Smooth muscle cell (in vitro differentiated cells): ENCODE data around the gene HIPK4. TPM values are rescaled to one million over a fixed set of nuclear protein-coding genes. Genes with fewer than 3 reads are reported as not detected.

Experiments used
- DNase-seq: peaks from one replicate; lab custom pipeline; 2025; ENCODE audit not compliant: unreplicated experiment; lab: John Stamatoyannopoulos, UW
- H2AFZ ChIP-seq: fragments of 200-600 bp; sonication (generic); 2 replicates; pipeline ENCODE4 v1.6.0; 2016; ENCODE audit warnings: antibody characterized with exemption, low read depth, mild to moderate bottlenecking
- H3F3A ChIP-seq: fragments of 200-600 bp; sonication (generic); 2 replicates; pipeline ENCODE4 v1.6.0; 2017; ENCODE audit warnings: antibody characterized with exemption, low read depth
- H3K27ac ChIP-seq: fragments of 200-600 bp; sonication (generic); 2 replicates; pipeline ENCODE4 v1.5.1; 2016; ENCODE audit warnings: low read depth, mild to moderate bottlenecking
- H3K27me3 ChIP-seq: fragments of 200-600 bp; sonication (generic); 2 replicates; pipeline ENCODE4 v1.6.1; 2016; ENCODE audit warnings: low read depth, mild to moderate bottlenecking
- H3K36me3 ChIP-seq: fragments of 200-600 bp; sonication (generic); 2 replicates; pipeline ENCODE4 v1.5.1; 2016; ENCODE audit warnings: low read depth
- H3K4me1 ChIP-seq: fragments of 200-600 bp; sonication (generic); 2 replicates; pipeline ENCODE4 v1.5.1; 2016; ENCODE audit warnings: low read depth
- H3K4me2 ChIP-seq: fragments of 200-600 bp; sonication (generic); 2 replicates; pipeline ENCODE4 v1.6.0; 2016; ENCODE audit warnings: mild to moderate bottlenecking
- H3K4me3 ChIP-seq: fragments of 200-600 bp; sonication (generic); 2 replicates; pipeline ENCODE4 v1.5.1; 2016; ENCODE audit warnings: mild to moderate bottlenecking
- H3K79me2 ChIP-seq: fragments of 200-600 bp; sonication (generic); 2 replicates; pipeline ENCODE4 v1.6.0; 2016; ENCODE audit warnings: low read depth, mild to moderate bottlenecking
- H3K9ac ChIP-seq: fragments of 200-600 bp; sonication (generic); 2 replicates; pipeline ENCODE4 v1.6.0; 2016; ENCODE audit warnings: low read depth
- H3K9me3 ChIP-seq: fragments of 200-600 bp; sonication (generic); replicated peaks from 2 replicates; pipeline ENCODE4 v1.5.1; 2016; ENCODE audit warnings: low read depth
- H4K20me1 ChIP-seq: fragments of 200-600 bp; sonication (generic); 2 replicates; pipeline ENCODE4 v1.6.0; 2016; ENCODE audit warnings: low read depth
- CTCF ChIP-seq: fragments of 200-600 bp; sonication (generic); IDR thresholded peaks from 2 replicates; pipeline ENCODE4 v1.5.1; 2017; ENCODE audit warnings: borderline replicate concordance, mild to moderate bottlenecking, antibody characterized with exemption; ENCODE audit not compliant: insufficient read depth, poor library complexity, severe bottlenecking
- WGBS: methylation state at CpG from one replicate; pipeline ENCODE4 v1.1.7; 2016; ENCODE audit warnings: low lambda C conversion rate; 5-methylcytosine and 5-hydroxymethylcytosine counted together
- polyA plus RNA-seq: library from polyadenylated mRNA; unstranded; fragments of >200 nt; fragmentation: Nextera tagmentation; extraction: Ambion mirVana; gene quantifications from 2 replicates; pipeline ENCODE4 v1.2.1, GENCODE V29; 2016
- total RNA-seq: library from RNA; depleted of rRNA; stranded (reverse); fragments of >200 nt; gene quantifications from 2 replicates; pipeline ENCODE4 v1.2.3, GENCODE V29; 2014

Gene HIPK4
- total and polyA plus RNA-seq, 2 experiments from 2014 or later: 0.32 TPM; not detected in 1

- H3K4me2 ChIP-seq: no peak overlapping the region
- peaks cover 11% of the 10 kb centered on the region for H3K4me1 ChIP-seq
- no peaks in the 10 kb centered on the region for H3K79me2 ChIP-seq
- 84% methylated on average over 21 of the region's 21 CpGs for WGBS
- no peak overlapping the region for H3K27ac ChIP-seq
- no peak overlapping the region for H3K4me3 ChIP-seq
- no peaks in the 10 kb centered on the region for H3K9me3 ChIP-seq
- TF ChIP-seq CTCF: no peak
- H3F3A ChIP-seq: peaks cover 16% of the 10 kb centered on the region
- H2AFZ ChIP-seq: no peak overlapping the region
- no peak for DNase-seq
- H3K36me3 ChIP-seq: no peaks in the 10 kb centered on the region
- H3K9ac ChIP-seq: no peak overlapping the region
- no peaks in the 10 kb centered on the region for H3K27me3 ChIP-seq
- no peaks in the 10 kb centered on the region for H4K20me1 ChIP-seq
These were observed 24.9 kb upstream of the HIPK4 start for GRCh38 chr19:40414542-40415535.

- no peak within 1 kb of the TSS for H3K4me3 ChIP-seq
- H3K79me2 ChIP-seq: no peaks in the 10 kb centered on the region
- no peaks in the 10 kb centered on the region for H3K27me3 ChIP-seq
- no peaks in the 10 kb centered on the region for H3K9me3 ChIP-seq
- H3K4me1 ChIP-seq: peaks cover 11% of the 10 kb centered on the region
- no peak for TF ChIP-seq CTCF
- no peak within 1 kb of the TSS for H2AFZ ChIP-seq
- WGBS: 30% methylated on average over 17 of the region's 18 CpGs
- H4K20me1 ChIP-seq: no peaks in the 10 kb centered on the region
- H3K27ac ChIP-seq: no peak within 1 kb of the TSS
- peaks cover 16% of the 10 kb centered on the region for H3F3A ChIP-seq
- no peak within 1 kb of the TSS for H3K9ac ChIP-seq
- H3K36me3 ChIP-seq: no peaks in the 10 kb centered on the region
- H3K4me2 ChIP-seq: no peak within 1 kb of the TSS
- no peak for DNase-seq
These were observed 23.4 kb upstream of the HIPK4 start, which contains the start of gene PRX for GRCh38 chr19:40413291-40413845. Gene PRX (minus strand): TSS chr19:40413378. CDS start chr19:40407932, 5,446 bp downstream.

GRCh38 chr19:40412866-40413265 is 22.9 kb upstream of the HIPK4 start:
- 75% methylated on average over 4 of the region's 4 CpGs for WGBS
- Histone ChIP-seq H3K4me3 (no peak overlapping the region), H3K4me1 (peaks cover 11% of the 10 kb centered on the region), H4K20me1 (no peaks in the 10 kb centered on the region), H2AFZ (no peak overlapping the region), H3K9ac (no peak overlapping the region), H3K79me2 (no peaks in the 10 kb centered on the region), H3K9me3 (no peaks in the 10 kb centered on the region), H3K36me3 (no peaks in the 10 kb centered on the region), H3K4me2 (no peak overlapping the region), H3K27ac (no peak overlapping the region), H3F3A (peaks cover 15% of the 10 kb centered on the region), H3K27me3 (no peaks in the 10 kb centered on the region)
- no peak for TF ChIP-seq CTCF
- DNase-seq: no peak
